ENCODE measurements around the gene MTMR2. TPM values are rescaled to one million over a fixed set of nuclear protein-coding genes. Genes with fewer than 3 reads are reported as not detected.

The MTMR2 gene
- total and polyA plus RNA-seq, 9 of the 15 experiments (the other 6 are each of a cell fraction or from before 2014, with no cell fraction given), result 12.6 to 35.8 (median 25.2) TPM

- TF ChIP-seq AFF4 (CRISPR knock-in tag; IDR thresholded peaks at IDR 0.05), result no peak; the same call in 1 of the 2 replicates
- TF ChIP-seq MYC (IDR thresholded peaks at IDR 0.05; ENCODE audit: low read depth, low read length), result 0 out of 2 replicates have a peak, but pooled peaks have one; percentile 61
- no peak for TF ChIP-seq MYC (CRISPR knock-in tag; IDR thresholded peaks at IDR 0.05; ENCODE audit: borderline replicate concordance, low read depth)
- TF ChIP-seq ZNF398 (CRISPR knock-in tag; IDR thresholded peaks at IDR 0.05), result no peak
- no peak for TF ChIP-seq NELFE (IDR thresholded peaks at IDR 0.05; ENCODE audit: insufficient read depth, insufficient read length)
- no peak for TF ChIP-seq RBM34 (IDR thresholded peaks at IDR 0.05; ENCODE audit: borderline replicate concordance, insufficient read depth, low read length)
- no peak for TF ChIP-seq ZNF512 (tag; IDR thresholded peaks at IDR 0.05)
- peak; percentile 58 for TF ChIP-seq CTBP1 (IDR thresholded peaks at IDR 0.05; ENCODE audit: borderline replicate concordance)
- TF ChIP-seq TAF15 (IDR thresholded peaks at IDR 0.05; ENCODE audit: low read depth, low read length), result no peak
- TF ChIP-seq MCM7 (IDR thresholded peaks at IDR 0.05), result no peak
- TF ChIP-seq ZSCAN29 (IDR thresholded peaks at IDR 0.05), result peak; percentile 86; the same call in 1 of the 2 replicates
- TF ChIP-seq EGR1 (conservative IDR thresholded peaks at IDR 0.05), result peak; percentile 83
- no peak for TF ChIP-seq CBX1 (IDR thresholded peaks at IDR 0.05; ENCODE audit: low read depth)
- TF ChIP-seq, protein P1, sequence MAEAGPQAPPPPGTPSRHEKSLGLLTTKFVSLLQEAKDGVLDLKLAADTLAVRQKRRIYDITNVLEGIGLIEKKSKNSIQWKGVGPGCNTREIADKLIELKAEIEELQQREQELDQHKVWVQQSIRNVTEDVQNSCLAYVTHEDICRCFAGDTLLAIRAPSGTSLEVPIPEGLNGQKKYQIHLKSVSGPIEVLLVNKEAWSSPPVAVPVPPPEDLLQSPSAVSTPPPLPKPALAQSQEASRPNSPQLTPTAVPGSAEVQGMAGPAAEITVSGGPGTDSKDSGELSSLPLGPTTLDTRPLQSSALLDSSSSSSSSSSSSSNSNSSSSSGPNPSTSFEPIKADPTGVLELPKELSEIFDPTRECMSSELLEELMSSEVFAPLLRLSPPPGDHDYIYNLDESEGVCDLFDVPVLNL (CRISPR knock-in tag; IDR thresholded peaks at IDR 0.05; ENCODE audit: low read depth), result peak; percentile 99
- TF ChIP-seq TSHZ1 (CRISPR knock-in tag; IDR thresholded peaks at IDR 0.05), result no peak
- peak; percentile 89 for TF ChIP-seq ATF1 (CRISPR knock-in tag; IDR thresholded peaks at IDR 0.05)
- no peak for TF ChIP-seq ATF1 (tag; IDR thresholded peaks at IDR 0.05)
Measured at GRCh38 chr11:95789506-95790122, 134.3 kb downstream of the MTMR2 start, which contains the start of gene FAM76B (continued).
